ENCODE data around the gene FUS. TPM values are rescaled to one million over a fixed set of nuclear protein-coding genes. Genes with fewer than 3 reads are reported as not detected.

FUS gene
- total and polyA plus RNA-seq, 2 donors (not counting 3 experiments of a cell fraction or from before 2014, with no cell fraction given) = 307 to 569 TPM

- Histone ChIP-seq H3K9me1 (replicated peaks; ENCODE audit: control insufficient read depth, extremely low read depth, insufficient read depth, low read length) (no peaks in the 10 kb centered on the region), H4K20me1 (replicated peaks; ENCODE audit: control insufficient read depth, extremely low read depth, insufficient read depth, low read length) (no peaks in the 10 kb centered on the region), H3K79me2 (ENCODE audit: control insufficient read depth, insufficient read depth, low read length) (no peaks in the 10 kb centered on the region), H3K4me3 (replicated peaks in 1 of 3; ENCODE audit: insufficient read depth in 1 of 3, low read depth in 1 of 3, low read length in 3 of 3) (no peak overlapping the region), H3K9me3 (replicated peaks; ENCODE audit: control insufficient read depth, insufficient read depth, low read length) (no peaks in the 10 kb centered on the region), H3K9ac (replicated peaks; ENCODE audit: extremely low read depth, insufficient read depth, low read length) (no peak overlapping the region), H3K4me2 (ENCODE audit: insufficient read depth, low read length) (peak overlapping the region; percentile 56), H3K36me3 (ENCODE audit: control insufficient read depth in 2 of 2, extremely low read depth in 1 of 2, insufficient read depth in 2 of 2, low read length in 2 of 2) (peaks cover 2 to 5% of the 10 kb centered on the region in 2 experiments), H3K4me1 (ENCODE audit: control insufficient read depth, extremely low read depth, insufficient read depth, low read length) (peaks cover 4% of the 10 kb centered on the region), H2AFZ (ENCODE audit: low read depth, low read length) (no peak overlapping the region), H3K27ac (ENCODE audit: insufficient read depth, low read depth, low read length) (no peak overlapping the region), H3K27me3 (ENCODE audit: control insufficient read depth in 2 of 2, insufficient read depth in 2 of 2, low read length in 2 of 2) (no peaks in the 10 kb centered on the region)
- ChIA-PET POLR2A (interaction anchor here (0.6 to 1.5 kb wide), 3 partner anchors 9 to 673 kb away, joined by 3 to 5 read pairs (median 3); partner anchors contain the start of genes PYDC1 and ZNF267), CTCF (interaction anchor here (0.9 to 2.7 kb wide), 5 partner anchors 9 to 242 kb away, joined by 3 to 20 read pairs (median 6); partner anchors contain the start of genes TRIM72 and ZNF843)
- no TSS peak for BruUV-seq (replicated peaks)
- TF ChIP-seq MYC (IDR thresholded peaks at IDR 0.05; ENCODE audit: low read depth, low read length) (no peak), POLR2AphosphoS5 (IDR thresholded peaks at IDR 0.05; ENCODE audit: insufficient read depth, low read depth, low read length) (no peak), FOS (IDR thresholded peaks at IDR 0.05; ENCODE audit: borderline replicate concordance, insufficient read depth, low read length) (no peak), JUN (IDR thresholded peaks at IDR 0.05; ENCODE audit: borderline replicate concordance, insufficient read depth, insufficient read length, low read depth) (no peak), CTCF (IDR thresholded peaks at IDR 0.05; ENCODE audit: extremely low read depth in 1 of 2, insufficient read depth in 1 of 2, low read depth in 1 of 2, low read length in 2 of 2) (no peak), POLR2A (IDR thresholded peaks at IDR 0.05; ENCODE audit: low read depth, low read length) (no peak), EZH2 (IDR thresholded peaks at IDR 0.05; ENCODE audit: borderline replicate concordance, low read depth, low read length, severe bottlenecking) (no peak), MAX (IDR thresholded peaks at IDR 0.05; ENCODE audit: insufficient read depth, insufficient read length) (no peak), GATA2 (IDR thresholded peaks at IDR 0.05; ENCODE audit: insufficient read depth, insufficient read length, low read depth, low read length) (no peak)
- dilution Hi-C loops (cut with MboI; ENCODE audit: extremely low pct_ligation_motif_present, low sequenced_read_pairs) (no loop called here), intact Hi-C loops (cut with micrococcal nuclease) (loop anchor here (2.0 to 5.0 kb wide), 2 partner anchors 242 to 256 kb away; partner anchors contain the start of genes ARMC5 and ZNF843)
- DNase-seq (ENCODE audit: low read depth, low spot score) = no peak
- peak; percentile 37 for FAIRE-seq
These were observed 21.1 kb downstream of the FUS start for GRCh38 chr16:31200821-31201568.
